PC-9 (cell line): ENCODE measurements around the gene AGAP2. TPM values are rescaled to one million over a fixed set of nuclear protein-coding genes. Genes with fewer than 3 reads are reported as not detected.

ENCODE experiments used
- BruUV-seq: library from RNA; stranded (reverse); fragments of 400-500 nt; replicated peaks from 2 replicates; lab custom pipeline; 2021; lab: Mats Ljungman, UMichigan
- CTCF ChIA-PET: fragments of 300-600 bp; sonication (Branson Sonifier 250); formaldehyde crosslinking; loops from one replicate; lab custom pipeline; 2022; ENCODE audit warnings: antibody characterized with exemption; lab: Charles Lee
- POLR2A ChIA-PET: fragments of 300-600 bp; sonication (Branson Sonifier 250); formaldehyde crosslinking; loops from one replicate; lab custom pipeline; 2022; ENCODE audit warnings: antibody characterized with exemption; ENCODE audit not compliant: unreplicated experiment; lab: Charles Lee
- DNase-seq, 2 experiments: peaks; one replicate each; pipeline versions ENCODE4 v3.0.0 to v3.0.0-alpha.2; 2015 to 2022; ENCODE audit warnings: mixed read lengths in 1 of 2
- H2AFZ ChIP-seq: fragments of 200-600 bp; sonication (generic); 2 replicates; pipeline ENCODE4 v1.8.1; 2017; ENCODE audit warnings: antibody characterized with exemption
- H3F3A ChIP-seq: fragments of 200-600 bp; sonication (generic); 2 replicates; pipeline ENCODE4 v1.8.1; 2017; ENCODE audit warnings: antibody characterized with exemption, mild to moderate bottlenecking, low read depth; ENCODE audit not compliant: insufficient read depth
- H3K27ac ChIP-seq: fragments of 200-600 bp; sonication (generic); 2 replicates; pipeline ENCODE4 v1.6.1; 2016; ENCODE audit warnings: mixed run types
- H3K27me3 ChIP-seq: fragments of 200-600 bp; sonication (generic); 2 replicates; pipeline ENCODE4 v1.6.1; 2016; ENCODE audit warnings: low read depth, mixed run types; ENCODE audit not compliant: insufficient read depth
- H3K36me3 ChIP-seq: fragments of 200-600 bp; sonication (generic); 2 replicates; pipeline ENCODE4 v1.6.1; 2016; ENCODE audit warnings: low read depth, mixed run types
- H3K4me1 ChIP-seq: fragments of 200-600 bp; sonication (generic); replicated peaks from 2 replicates; pipeline ENCODE4 v1.6.1; 2016; ENCODE audit warnings: mixed run types; ENCODE audit not compliant: insufficient read depth
- H3K4me2 ChIP-seq: fragments of 200-600 bp; sonication (generic); 2 replicates; pipeline ENCODE4 v1.6.1; 2017; ENCODE audit warnings: mixed run types
- H3K4me3 ChIP-seq: fragments of 200-600 bp; sonication (generic); 2 replicates; pipeline ENCODE4 v1.6.1; 2016; ENCODE audit warnings: mixed run types
- H3K79me2 ChIP-seq: fragments of 200-600 bp; sonication (generic); 2 replicates; pipeline ENCODE4 v1.6.1; 2017; ENCODE audit warnings: low read depth, mixed run types
- H3K9me2 ChIP-seq: fragments of 200-600 bp; sonication (generic); 2 replicates; pipeline ENCODE4 v1.8.1; 2017; ENCODE audit warnings: mild to moderate bottlenecking; ENCODE audit not compliant: insufficient read depth
- H3K9me3 ChIP-seq: fragments of 200-600 bp; sonication (generic); 2 replicates; pipeline ENCODE4 v1.8.1; 2016; ENCODE audit warnings: low read depth; ENCODE audit not compliant: insufficient read depth
- H4K20me1 ChIP-seq: fragments of 200-600 bp; sonication (generic); 2 replicates; pipeline ENCODE4 v1.8.1; 2017; ENCODE audit not compliant: insufficient read depth
- EZH2 ChIP-seq: fragments of 200-600 bp; sonication (generic); IDR thresholded peaks from 2 replicates; pipeline ENCODE4 v1.8.0; 2017; ENCODE audit warnings: antibody characterized with exemption, low read depth
- intact Hi-C: fragments of 100-400 bp; cut with micrococcal nuclease; formaldehyde crosslinking; loops from one replicate; pipeline ENCODE4 v1.10.0; 2022; ENCODE audit not compliant: unreplicated experiment
- total RNA-seq: library from RNA; stranded (reverse); gene quantifications from 2 replicates; pipeline ENCODE4 v1.2.3, GENCODE V29; 2021
- TF ChIP-seq, protein P1 (sequence below): fragments of 200-600 bp; sonication (generic); conservative IDR thresholded peaks from 2 replicates; pipeline ENCODE4 v1.6.1; 2017; ENCODE audit warnings: mixed run types, antibody characterized with exemption, mild to moderate bottlenecking, moderate library complexity

AGAP2 gene
- total RNA-seq, 1 experiment from 2014 or later: 0.50 TPM

GRCh38 chr12:57727758-57728395 lies 10.7 kb downstream of the AGAP2 start:
- BruUV-seq: no TSS peak
- H3K27ac ChIP-seq: no peak overlapping the region
- H2AFZ ChIP-seq: no peak overlapping the region
- TF ChIP-seq, protein P1, sequence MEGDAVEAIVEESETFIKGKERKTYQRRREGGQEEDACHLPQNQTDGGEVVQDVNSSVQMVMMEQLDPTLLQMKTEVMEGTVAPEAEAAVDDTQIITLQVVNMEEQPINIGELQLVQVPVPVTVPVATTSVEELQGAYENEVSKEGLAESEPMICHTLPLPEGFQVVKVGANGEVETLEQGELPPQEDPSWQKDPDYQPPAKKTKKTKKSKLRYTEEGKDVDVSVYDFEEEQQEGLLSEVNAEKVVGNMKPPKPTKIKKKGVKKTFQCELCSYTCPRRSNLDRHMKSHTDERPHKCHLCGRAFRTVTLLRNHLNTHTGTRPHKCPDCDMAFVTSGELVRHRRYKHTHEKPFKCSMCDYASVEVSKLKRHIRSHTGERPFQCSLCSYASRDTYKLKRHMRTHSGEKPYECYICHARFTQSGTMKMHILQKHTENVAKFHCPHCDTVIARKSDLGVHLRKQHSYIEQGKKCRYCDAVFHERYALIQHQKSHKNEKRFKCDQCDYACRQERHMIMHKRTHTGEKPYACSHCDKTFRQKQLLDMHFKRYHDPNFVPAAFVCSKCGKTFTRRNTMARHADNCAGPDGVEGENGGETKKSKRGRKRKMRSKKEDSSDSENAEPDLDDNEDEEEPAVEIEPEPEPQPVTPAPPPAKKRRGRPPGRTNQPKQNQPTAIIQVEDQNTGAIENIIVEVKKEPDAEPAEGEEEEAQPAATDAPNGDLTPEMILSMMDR: no peak
- no peak for TF ChIP-seq EZH2
- no peaks in the 10 kb centered on the region for H3K4me1 ChIP-seq
- H3K9me2 ChIP-seq: no peaks in the 10 kb centered on the region
- POLR2A ChIA-PET: no interaction called here
- H4K20me1 ChIP-seq: no peaks in the 10 kb centered on the region
- H3K36me3 ChIP-seq: no peaks in the 10 kb centered on the region
- CTCF ChIA-PET: no interaction called here
- no peaks in the 10 kb centered on the region for H3K9me3 ChIP-seq
- H3K4me3 ChIP-seq: no peak overlapping the region
- H3F3A ChIP-seq: no peaks in the 10 kb centered on the region
- no peak overlapping the region for H3K4me2 ChIP-seq
- DNase-seq: no peak
- H3K79me2 ChIP-seq: no peaks in the 10 kb centered on the region
- H3K27me3 ChIP-seq: peaks cover 9% of the 10 kb centered on the region; the same call in 1 of the 2 replicates
- intact Hi-C loops: loop anchor here (2.0 to 10.0 kb wide), 2 partner anchors 17 to 133 kb away; partner anchors contain the start of genes PIP4K2C and TSPAN31

DNA sequence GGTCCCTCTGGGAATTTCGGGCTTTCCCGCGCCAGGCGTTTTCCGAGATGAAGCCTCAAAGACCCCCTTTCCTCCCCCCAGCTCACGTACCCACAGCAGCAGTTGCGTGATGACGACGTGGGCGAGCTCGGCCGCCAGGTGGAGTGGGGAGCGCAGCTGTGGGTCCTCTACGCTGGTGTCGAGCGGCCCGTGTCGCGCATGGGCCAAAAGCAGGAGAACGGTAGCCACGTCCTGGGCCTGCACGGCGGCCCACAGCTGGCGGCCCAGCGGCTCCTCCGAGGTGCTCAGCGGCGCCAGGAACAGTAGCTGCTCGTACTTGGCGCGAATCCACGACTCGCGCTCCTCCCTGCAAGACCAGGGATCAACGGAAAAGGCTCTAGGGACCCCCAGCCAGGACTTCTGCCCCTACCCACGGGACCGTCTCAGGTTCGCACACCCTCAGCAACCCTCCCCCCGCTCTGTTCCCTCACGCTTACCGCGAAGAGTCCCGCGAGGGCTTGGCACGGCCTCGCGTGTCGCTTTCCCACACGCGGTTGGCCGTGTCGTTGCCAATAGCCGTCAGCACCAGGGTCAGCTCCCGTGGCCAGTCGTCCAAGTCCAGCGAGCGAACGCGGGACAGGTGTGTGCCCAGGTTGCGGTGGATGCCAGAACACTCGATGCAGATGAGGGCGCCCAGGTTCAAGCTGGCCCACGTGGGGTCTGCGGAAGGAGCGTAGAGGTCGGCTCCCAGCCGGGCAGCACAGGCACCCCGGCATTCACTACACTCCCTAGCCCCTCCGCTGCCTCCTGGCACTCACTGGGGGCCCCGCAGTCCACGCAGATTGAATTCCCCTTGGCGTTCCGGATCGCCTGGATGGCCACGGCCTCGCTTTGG lies 11.4 kb downstream of the AGAP2 start:
- H3K9me2 ChIP-seq: no peaks in the 10 kb centered on the region
- peak overlapping the region; percentile 80; the same call in 1 of the 2 replicates for H3K4me3 ChIP-seq
- POLR2A ChIA-PET: no interaction called here
- H3K4me1 ChIP-seq: no peaks in the 10 kb centered on the region
- H3K4me2 ChIP-seq: peak overlapping the region; percentile 78
- peaks cover 9% of the 10 kb centered on the region; the same call in 1 of the 2 replicates for H3K27me3 ChIP-seq
- TSS peak; percentile 21 for BruUV-seq
- intact Hi-C loops: loop anchor here (2.0 to 10.0 kb wide), 2 partner anchors 18 to 132 kb away; partner anchors contain the start of genes PIP4K2C and TSPAN31
- H3F3A ChIP-seq: no peaks in the 10 kb centered on the region
- H3K27ac ChIP-seq: no peak overlapping the region
- no peak overlapping the region; the same call in 1 of the 2 replicates for H2AFZ ChIP-seq
- no peak for DNase-seq
- no peaks in the 10 kb centered on the region for H3K9me3 ChIP-seq
- H4K20me1 ChIP-seq: no peaks in the 10 kb centered on the region
- H3K79me2 ChIP-seq: no peaks in the 10 kb centered on the region
- CTCF ChIA-PET: no interaction called here
- H3K36me3 ChIP-seq: no peaks in the 10 kb centered on the region
- TF ChIP-seq, protein P1: no peak
- TF ChIP-seq EZH2: no peak
